ENCODE data around the gene GPC6.

GPC6 gene

GRCh38 chr13:93740334-93740733, 513.7 kb downstream of the GPC6 start:
- no peaks in the 10 kb centered on the region for H3K36me3 ChIP-seq (ENCODE audit: insufficient read depth, low read length)
- H3F3A ChIP-seq (ENCODE audit: low read depth): no peaks in the 10 kb centered on the region
- H3K27me3 ChIP-seq (ENCODE audit: insufficient read depth, low read length, poor library complexity, severe bottlenecking): no peaks in the 10 kb centered on the region
- no peaks in the 10 kb centered on the region for H3K4me1 ChIP-seq (ENCODE audit: insufficient read depth, low read length, poor library complexity, severe bottlenecking)
- H3K4me2 ChIP-seq (ENCODE audit: low read depth, low read length, poor library complexity, severe bottlenecking): no peak overlapping the region
- TF ChIP-seq EZH2phosphoT487 (IDR thresholded peaks at IDR 0.05; ENCODE audit: borderline replicate concordance) (no peak), CTCF (conservative IDR thresholded peaks at IDR 0.05; ENCODE audit: low read length) (no peak)
- no peak overlapping the region for H3K4me3 ChIP-seq (ENCODE audit: low read length, poor library complexity, severe bottlenecking)
- no peak overlapping the region for H3K9ac ChIP-seq (ENCODE audit: low read depth, low read length, poor library complexity, severe bottlenecking)
- no peaks in the 10 kb centered on the region for H3K79me2 ChIP-seq (ENCODE audit: insufficient read depth, low read length)
- no peak overlapping the region for H2AFZ ChIP-seq (ENCODE audit: low read length)
- H4K20me1 ChIP-seq (ENCODE audit: insufficient read depth, low read length, poor library complexity, severe bottlenecking): no peaks in the 10 kb centered on the region
- H3K9me2 ChIP-seq (replicated peaks; ENCODE audit: low read depth, low read length): no peaks in the 10 kb centered on the region
- no peaks in the 10 kb centered on the region for H3K9me3 ChIP-seq (ENCODE audit: insufficient read depth, low read depth, low read length)

- H3K27me3 ChIP-seq (ENCODE audit: insufficient read depth, low read length, poor library complexity, severe bottlenecking): no peaks in the 10 kb centered on the region
- no peak overlapping the region for H3K4me2 ChIP-seq (ENCODE audit: low read depth, low read length, poor library complexity, severe bottlenecking)
- TF ChIP-seq CTCF (conservative IDR thresholded peaks at IDR 0.05; ENCODE audit: low read length) (no peak), EZH2phosphoT487 (IDR thresholded peaks at IDR 0.05; ENCODE audit: borderline replicate concordance) (no peak)
- no peaks in the 10 kb centered on the region for H3K9me3 ChIP-seq (ENCODE audit: insufficient read depth, low read depth, low read length)
- no peak overlapping the region for H3K9ac ChIP-seq (ENCODE audit: low read depth, low read length, poor library complexity, severe bottlenecking)
- no peaks in the 10 kb centered on the region for H3F3A ChIP-seq (ENCODE audit: low read depth)
- no peaks in the 10 kb centered on the region for H3K9me2 ChIP-seq (replicated peaks; ENCODE audit: low read depth, low read length)
- no peak overlapping the region for H2AFZ ChIP-seq (ENCODE audit: low read length)
- no peak overlapping the region for H3K4me3 ChIP-seq (ENCODE audit: low read length, poor library complexity, severe bottlenecking)
- no peaks in the 10 kb centered on the region for H4K20me1 ChIP-seq (ENCODE audit: insufficient read depth, low read length, poor library complexity, severe bottlenecking)
- H3K4me1 ChIP-seq (ENCODE audit: insufficient read depth, low read length, poor library complexity, severe bottlenecking): no peaks in the 10 kb centered on the region
- no peaks in the 10 kb centered on the region for H3K79me2 ChIP-seq (ENCODE audit: insufficient read depth, low read length)
- H3K36me3 ChIP-seq (ENCODE audit: insufficient read depth, low read length): no peaks in the 10 kb centered on the region
Observed at GRCh38 chr13:93744033-93744432, 517.4 kb downstream of the GPC6 start.

GRCh38 chr13:93744886-93745285, 518.3 kb downstream of the GPC6 start:
- Histone ChIP-seq H3K4me3 (ENCODE audit: low read length, poor library complexity, severe bottlenecking) (no peak overlapping the region), H3K9me2 (replicated peaks; ENCODE audit: low read depth, low read length) (no peaks in the 10 kb centered on the region), H2AFZ (ENCODE audit: low read length) (no peak overlapping the region), H3K4me2 (ENCODE audit: low read depth, low read length, poor library complexity, severe bottlenecking) (no peak overlapping the region), H4K20me1 (ENCODE audit: insufficient read depth, low read length, poor library complexity, severe bottlenecking) (no peaks in the 10 kb centered on the region), H3K36me3 (ENCODE audit: insufficient read depth, low read length) (no peaks in the 10 kb centered on the region), H3K9me3 (ENCODE audit: insufficient read depth, low read depth, low read length) (no peaks in the 10 kb centered on the region), H3F3A (ENCODE audit: low read depth) (no peaks in the 10 kb centered on the region), H3K9ac (ENCODE audit: low read depth, low read length, poor library complexity, severe bottlenecking) (no peak overlapping the region), H3K27me3 (ENCODE audit: insufficient read depth, low read length, poor library complexity, severe bottlenecking) (no peaks in the 10 kb centered on the region), H3K4me1 (ENCODE audit: insufficient read depth, low read length, poor library complexity, severe bottlenecking) (no peaks in the 10 kb centered on the region), H3K79me2 (ENCODE audit: insufficient read depth, low read length) (no peaks in the 10 kb centered on the region)
- TF ChIP-seq CTCF (conservative IDR thresholded peaks at IDR 0.05; ENCODE audit: low read length) (no peak), EZH2phosphoT487 (IDR thresholded peaks at IDR 0.05; ENCODE audit: borderline replicate concordance) (no peak)
